ENCODE results near the gene PCA3. TPM values are rescaled to one million over a fixed set of nuclear protein-coding genes. Genes with fewer than 3 reads are reported as not detected.

PCA3 gene
- total RNA-seq, 1 donor from 2014 or later = not detected

DNA sequence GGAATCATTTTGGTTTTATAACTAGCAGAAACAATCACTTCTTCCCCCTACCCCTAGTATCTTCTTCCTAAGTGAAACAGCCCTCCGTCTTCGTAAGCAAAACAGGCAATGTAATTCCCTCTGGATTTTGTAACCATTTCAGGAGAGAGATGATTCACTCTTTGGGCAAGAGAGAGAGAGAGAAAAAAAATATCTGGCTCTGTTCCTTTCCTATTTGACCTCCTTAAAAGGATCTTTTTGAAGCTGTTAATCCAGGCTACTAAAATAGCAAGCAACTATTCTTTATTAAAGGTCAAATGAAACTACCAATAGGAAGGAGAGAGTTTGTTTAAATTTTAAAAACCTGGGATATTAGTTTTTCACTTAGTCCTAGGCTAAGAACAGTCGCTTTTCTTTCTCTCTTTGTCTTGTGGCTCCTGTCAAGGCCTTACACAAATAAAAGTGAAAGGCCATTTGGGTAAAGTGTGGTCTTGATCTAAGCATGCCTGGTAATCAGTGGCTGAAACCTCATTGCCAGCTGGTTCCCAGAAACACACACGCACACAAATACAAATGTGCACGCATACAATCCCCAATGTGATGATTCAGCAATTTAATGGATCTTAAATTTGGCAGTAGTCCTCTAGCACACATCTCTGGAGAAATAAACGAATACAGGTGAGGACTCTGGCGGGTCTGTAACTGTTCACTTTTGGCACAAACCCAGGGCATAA lies 71.5 kb downstream of the PCA3 start:
- H3K27ac Mint-ChIP-seq = no peak overlapping the region
- TF ChIP-seq, protein P1, sequence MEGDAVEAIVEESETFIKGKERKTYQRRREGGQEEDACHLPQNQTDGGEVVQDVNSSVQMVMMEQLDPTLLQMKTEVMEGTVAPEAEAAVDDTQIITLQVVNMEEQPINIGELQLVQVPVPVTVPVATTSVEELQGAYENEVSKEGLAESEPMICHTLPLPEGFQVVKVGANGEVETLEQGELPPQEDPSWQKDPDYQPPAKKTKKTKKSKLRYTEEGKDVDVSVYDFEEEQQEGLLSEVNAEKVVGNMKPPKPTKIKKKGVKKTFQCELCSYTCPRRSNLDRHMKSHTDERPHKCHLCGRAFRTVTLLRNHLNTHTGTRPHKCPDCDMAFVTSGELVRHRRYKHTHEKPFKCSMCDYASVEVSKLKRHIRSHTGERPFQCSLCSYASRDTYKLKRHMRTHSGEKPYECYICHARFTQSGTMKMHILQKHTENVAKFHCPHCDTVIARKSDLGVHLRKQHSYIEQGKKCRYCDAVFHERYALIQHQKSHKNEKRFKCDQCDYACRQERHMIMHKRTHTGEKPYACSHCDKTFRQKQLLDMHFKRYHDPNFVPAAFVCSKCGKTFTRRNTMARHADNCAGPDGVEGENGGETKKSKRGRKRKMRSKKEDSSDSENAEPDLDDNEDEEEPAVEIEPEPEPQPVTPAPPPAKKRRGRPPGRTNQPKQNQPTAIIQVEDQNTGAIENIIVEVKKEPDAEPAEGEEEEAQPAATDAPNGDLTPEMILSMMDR (conservative IDR thresholded peaks at IDR 0.05) = no peak
- no peak for DNase-seq (ENCODE audit: extremely low spot score, unreplicated experiment)
- H3K4me3 Mint-ChIP-seq = no peak overlapping the region
- peaks cover 9% of the 10 kb centered on the region for H3K4me1 Mint-ChIP-seq (ENCODE audit: unreplicated experiment)
- no peaks in the 10 kb centered on the region for H3K36me3 Mint-ChIP-seq
- H3K27me3 Mint-ChIP-seq = no peaks in the 10 kb centered on the region
- H3K9me3 Mint-ChIP-seq = no peaks in the 10 kb centered on the region

Other genes with a start within 250 kb of the PCA3 start
- 3.3 and 6.9 TPM in 2 replicates for gene PRUNE2, start 141.7 kb downstream of the PCA3 start, total RNA-seq (ENCODE audit: low replicate concordance)

Data from type B pancreatic cell (in vitro differentiated cells).